Iris pigment epithelial cell (primary cell): ENCODE data around the gene CLMN.

Experiments used
- DNase-seq: peaks from one replicate; pipeline ENCODE4 v3.0.0-alpha.2; 2011; ENCODE audit warnings: low read depth

The CLMN gene

DNA sequence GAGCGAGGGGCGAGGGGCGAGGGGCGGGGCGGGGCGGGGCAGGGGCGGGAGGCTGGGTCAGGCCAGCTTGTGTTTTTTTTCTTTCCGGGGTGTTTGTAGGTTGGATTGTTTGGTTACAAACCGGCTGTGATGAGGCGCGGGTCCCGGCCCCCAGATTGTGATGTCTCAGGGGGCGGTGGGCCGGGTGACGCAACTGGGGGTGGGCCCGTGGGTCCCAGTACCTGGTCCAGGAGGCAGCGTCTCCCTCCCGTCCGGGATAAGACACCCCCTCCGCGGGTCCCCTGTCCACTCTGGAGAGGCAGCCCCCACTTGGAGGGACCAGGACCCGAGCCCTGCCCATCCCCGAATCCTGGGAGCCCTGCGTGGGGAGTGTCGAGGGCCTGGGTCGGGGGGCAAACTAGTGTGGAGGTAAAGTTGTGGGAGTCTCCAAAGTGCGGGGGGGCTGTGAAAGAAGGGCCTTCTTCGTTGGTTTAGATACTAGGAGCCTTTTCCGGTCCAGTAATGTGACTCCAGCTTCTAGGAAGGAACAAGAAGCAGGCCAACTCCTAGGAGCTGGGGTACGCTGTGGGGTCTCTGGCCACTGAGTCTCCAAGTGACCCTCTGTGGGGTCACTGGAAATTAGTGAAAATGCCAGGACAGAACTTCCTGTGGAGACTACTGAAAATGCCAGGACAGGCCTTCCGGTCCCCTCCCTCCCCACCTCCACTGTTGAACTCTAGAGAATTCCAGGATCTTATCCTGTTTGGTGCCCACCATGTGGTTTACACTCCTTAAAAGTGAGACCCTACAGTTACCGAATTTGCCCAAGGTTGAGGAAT is 579 bp upstream of the CLMN start:
- DNase-seq, result no peak

DNA sequence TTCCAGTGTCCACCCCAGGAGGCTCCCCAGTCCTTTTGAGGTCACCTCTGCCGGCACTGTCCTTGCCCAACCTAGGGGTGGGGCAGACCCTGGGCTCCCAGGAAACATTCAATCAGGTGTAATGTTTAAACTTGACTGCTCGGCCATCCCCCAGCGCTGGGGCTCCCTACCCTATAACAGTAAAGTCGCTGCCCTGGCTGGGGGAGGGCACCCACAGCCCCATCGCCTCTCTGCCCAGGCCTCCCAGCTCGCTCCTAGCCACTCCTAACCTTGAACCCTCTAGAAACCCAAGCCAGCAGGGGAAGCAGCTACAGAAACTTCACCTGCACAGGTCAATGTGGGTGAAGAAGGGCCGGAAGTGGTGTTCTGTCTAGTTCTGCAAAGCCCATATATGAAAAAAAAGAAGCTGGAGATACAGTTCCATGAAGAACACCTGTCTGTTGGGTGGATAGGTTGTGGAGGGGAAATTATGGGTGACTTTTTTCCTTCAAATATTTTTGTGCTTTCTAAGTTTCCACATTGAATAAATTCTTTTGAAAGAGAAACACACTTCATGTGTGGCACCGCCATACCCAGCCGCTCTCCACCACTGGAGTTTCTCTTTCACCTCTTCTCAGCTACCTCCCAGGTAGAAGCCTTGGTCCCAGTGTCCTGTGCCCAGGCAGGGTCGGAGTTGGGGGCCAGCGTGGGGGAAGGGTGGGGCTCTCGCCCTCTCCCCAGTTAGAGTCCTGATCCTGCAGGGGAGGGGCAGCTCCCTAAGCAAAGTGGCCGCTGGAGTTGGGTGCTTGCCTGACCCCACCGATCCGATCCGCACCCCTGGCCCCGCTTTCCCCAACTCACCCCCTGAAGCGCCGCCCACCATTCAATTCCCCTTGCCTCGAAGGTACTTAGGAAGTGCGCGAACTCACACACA is 1.1 kb downstream of the CLMN start:
- no peak for DNase-seq

DNA sequence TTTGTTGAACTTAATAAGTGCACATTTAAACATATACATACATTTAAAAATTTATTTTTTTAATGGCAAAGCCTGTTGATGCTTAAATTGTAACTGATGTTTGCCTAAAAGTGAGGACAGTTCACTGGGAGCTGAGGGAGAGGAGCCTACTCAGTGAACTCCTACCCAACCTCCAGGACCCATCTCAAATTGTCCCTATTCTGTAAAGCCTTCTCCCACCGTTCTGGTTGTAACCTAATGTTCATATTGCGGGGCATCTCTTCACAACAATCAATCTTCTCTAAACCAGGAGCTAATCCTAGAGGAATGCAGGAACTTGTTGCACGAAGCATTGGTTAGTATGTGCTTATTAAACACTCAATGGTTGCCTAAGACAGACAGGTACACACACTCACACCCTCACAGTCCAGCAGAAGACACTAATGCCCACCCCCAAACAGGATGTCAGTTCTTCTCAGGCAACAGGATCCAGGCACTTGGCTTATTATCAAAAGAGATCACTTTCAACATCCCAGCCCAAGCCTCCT is 1.8 kb downstream of the CLMN start:
- DNase-seq, result no peak

GRCh38 chr14:95316821-95317220 is 2.9 kb downstream of the CLMN start:
- no peak for DNase-seq

- DNase-seq, result no peak
These were observed 4.1 kb downstream of the CLMN start for GRCh38 chr14:95315579-95315978.

- no peak for DNase-seq
These were observed 4.6 kb downstream of the CLMN start for GRCh38 chr14:95315156-95315555.

- DNase-seq, result peak; percentile 54
These were observed 5.1 kb downstream of the CLMN start for GRCh38 chr14:95314609-95315008.

- peak; percentile 74 for DNase-seq
These were observed 6.0 kb downstream of the CLMN start for GRCh38 chr14:95313707-95314106.

DNA sequence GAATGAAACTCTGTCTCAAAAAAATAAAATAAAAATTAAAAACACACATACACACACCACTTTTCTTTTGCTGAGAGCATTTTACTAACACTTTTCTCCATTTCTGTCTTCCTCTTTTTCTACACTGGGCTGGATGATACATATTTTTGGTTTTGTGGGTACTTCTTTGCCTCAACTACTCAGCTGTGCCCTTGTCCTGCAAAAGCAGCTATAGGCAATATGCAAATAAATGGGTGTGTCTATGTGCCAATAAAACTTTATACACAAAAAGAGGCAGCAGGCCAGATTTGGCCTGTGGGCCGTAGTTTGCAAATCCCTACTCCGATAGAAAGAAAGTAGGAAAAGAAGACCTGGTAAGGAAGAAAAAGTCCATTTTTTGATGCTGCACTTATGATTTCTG is 6.5 kb downstream of the CLMN start:
- no peak for DNase-seq

DNA sequence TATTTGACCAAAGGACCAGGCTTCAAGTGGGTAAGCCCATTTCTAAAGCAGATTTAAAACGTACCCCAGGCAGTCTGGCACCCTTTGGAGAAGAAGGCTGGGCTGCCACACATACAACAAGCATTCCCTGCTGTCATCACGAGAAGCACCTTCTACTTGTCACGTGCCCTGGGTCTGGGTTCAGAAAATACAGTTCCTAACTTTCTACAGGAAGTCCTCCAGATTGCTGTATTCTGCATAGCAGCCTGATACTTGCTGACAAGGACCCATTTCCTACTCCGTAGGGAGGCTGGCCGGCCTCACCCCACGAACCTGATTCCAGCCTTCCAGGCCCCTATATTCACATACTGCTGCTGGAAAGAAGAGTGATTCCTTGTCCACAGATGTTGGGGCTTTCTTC is 7.4 kb downstream of the CLMN start:
- no peak for DNase-seq

- DNase-seq, result peak; percentile 18
These were observed 8.0 kb downstream of the CLMN start for GRCh38 chr14:95311752-95312151.

GRCh38 chr14:95310635-95311380 is 8.9 kb downstream of the CLMN start:
- no peak for DNase-seq

DNA sequence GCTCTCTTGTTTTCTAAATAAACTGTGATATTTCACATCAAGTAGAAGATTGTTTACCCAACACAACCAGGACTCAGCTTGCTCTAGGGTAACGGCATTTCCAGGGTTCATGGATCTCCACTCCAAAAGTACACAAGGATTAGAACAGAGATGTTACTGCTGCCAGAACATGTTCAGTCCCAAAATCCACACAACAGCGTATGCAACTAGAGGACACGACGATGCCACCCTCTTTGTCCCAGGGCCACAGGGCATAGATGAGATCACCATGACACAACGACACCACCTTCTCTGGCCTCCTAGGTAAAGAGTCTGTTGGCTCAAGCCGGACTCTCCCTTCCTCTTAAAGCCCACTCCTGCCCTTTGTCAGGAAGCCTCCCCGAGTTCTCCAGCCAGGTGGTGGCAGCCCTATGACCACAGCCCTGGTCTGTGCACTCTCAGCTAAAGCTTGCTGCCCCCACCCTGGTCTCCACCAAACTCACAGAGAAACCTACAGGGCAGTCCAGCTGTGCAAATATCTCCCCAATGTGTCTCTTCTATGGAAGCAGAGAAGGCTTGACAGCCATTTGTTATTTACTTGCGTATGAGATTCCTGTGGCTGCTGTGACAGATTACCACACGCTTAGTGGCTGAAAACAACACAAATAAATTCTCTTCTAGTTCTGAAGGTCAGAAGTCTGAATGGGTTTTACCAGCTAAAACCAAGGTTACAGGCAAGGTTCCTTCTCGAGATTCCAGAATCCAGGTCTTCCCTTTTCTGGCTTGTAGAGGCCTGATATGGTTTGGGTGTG is 10.3 kb downstream of the CLMN start:
- DNase-seq, result no peak

DNA sequence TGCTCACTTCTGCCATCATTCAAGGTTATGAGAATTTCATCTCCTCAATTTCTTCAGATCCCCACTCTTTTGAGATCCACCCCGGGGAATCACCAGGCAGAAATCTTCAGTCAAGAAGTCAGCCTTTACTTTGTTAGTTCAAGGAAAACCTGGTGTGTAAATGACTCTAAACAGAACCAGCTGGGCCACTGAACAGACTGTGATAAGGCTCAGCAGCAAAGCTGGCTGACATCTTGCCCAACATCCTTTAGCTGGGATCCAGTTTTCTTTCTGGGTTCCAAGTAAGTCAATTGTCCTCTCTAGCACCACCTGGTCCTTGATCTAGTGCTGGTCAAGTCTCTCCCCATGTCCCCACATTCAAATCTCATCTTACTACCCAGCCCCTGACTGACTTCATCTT is 11.6 kb downstream of the CLMN start:
- DNase-seq, result no peak

DNA sequence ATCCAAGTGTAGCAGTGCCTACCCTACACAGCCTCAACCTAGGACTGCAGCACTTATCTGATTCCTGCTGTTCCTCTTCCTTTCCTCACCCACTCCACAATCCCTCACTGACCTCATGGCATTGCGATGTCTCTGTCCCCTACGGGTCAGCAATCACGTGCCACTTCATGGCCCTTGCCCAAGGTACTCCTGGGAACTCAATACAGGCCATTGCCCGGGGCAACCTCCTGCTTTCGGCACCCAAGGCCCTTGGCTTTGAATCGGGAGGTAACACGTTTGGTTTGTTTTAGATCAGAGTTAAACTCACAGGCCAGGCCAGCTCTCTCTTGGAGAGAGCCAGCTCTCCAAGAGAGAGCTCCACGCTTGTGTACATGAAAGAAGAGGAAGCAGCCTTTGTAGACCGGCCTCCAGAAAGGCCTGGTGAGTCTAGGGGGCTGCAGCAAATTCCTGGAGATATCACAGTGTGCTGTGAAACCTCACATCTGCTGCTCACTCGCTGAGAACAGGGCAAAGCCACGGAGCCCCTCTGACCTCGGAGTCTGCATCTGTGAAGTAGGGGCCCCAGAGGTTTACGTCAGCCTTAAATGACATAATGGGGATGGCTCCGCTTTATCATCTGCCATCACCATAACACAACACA is 12.2 kb downstream of the CLMN start:
- DNase-seq, result no peak

GRCh38 chr14:95305940-95306339 is 13.8 kb downstream of the CLMN start:
- DNase-seq, result no peak

- DNase-seq, result no peak
These were observed 14.6 kb downstream of the CLMN start for GRCh38 chr14:95305145-95305544.

DNA sequence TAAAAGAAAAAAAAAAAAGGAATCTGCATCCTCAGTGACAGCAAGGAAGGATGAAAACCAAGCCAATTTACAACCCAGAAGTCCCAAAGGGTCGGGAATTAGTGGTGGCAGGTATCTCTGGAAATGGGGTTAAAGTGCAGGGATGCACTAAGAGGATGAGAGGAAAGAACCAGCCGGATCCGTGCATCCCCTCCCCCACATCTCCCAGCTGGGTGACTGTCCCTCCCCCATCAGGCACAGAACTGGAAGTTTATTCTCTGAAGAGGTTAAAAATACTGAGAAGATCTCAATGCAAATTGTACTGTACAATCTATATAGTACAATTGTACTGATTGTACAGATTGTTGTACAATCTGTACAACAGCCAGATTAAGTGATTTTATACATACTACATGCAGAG is 15.4 kb downstream of the CLMN start:
- DNase-seq, result no peak

GRCh38 chr14:95303552-95303951 is 16.2 kb downstream of the CLMN start:
- DNase-seq, result no peak

GRCh38 chr14:95302667-95303506 is 16.8 kb downstream of the CLMN start:
- no peak for DNase-seq
